ENCODE results near the gene SLC2A5.
"Not testable (repeated sequence)": the region's sequence is repeated elsewhere in the genome, so short reads cannot be mapped to it uniquely, and the experiment has no call there.

Gene SLC2A5

DNA sequence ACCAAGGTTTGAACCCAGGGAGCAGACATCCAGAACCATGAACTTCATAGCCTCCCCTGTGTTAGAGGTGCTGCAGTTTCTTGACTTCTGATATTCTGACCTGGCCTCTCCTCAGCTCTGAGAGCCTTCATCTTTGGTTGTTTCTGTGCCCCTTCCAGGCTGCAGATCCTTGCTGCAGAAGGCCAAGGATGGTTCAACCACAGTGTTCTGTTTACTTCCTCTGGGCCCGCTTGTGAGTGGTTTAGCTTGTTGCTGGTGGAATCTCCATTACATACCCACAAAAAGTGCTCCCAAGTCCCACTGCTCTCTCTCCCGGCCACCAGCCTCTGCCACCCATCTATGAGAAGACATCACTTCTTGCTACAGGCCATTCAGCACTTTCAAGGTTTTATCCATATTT lies 34.2 kb downstream of the SLC2A5 start:
- no peak for DNase-seq (ENCODE audit: low read depth)

DNA sequence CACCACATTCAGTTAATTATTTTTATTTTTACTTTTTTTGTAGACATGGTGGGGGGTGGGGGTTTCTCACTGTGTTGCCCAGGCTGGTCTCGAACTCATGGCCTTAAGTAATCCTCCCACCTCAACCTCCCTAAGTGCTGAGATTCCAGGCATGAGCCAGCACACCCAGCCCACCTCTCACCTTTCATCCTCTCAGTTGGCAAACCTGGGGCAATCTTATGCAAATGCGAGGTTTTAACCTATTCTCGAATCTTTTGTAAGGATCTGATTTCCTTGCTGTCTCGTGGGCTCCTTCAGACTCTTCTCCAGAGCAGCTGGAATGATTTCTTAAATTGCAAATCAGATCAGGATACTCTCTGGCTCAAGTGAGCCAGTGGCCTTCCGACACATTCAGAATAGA lies 36.1 kb downstream of the SLC2A5 start:
- DNase-seq (ENCODE audit: low read depth): no peak

DNA sequence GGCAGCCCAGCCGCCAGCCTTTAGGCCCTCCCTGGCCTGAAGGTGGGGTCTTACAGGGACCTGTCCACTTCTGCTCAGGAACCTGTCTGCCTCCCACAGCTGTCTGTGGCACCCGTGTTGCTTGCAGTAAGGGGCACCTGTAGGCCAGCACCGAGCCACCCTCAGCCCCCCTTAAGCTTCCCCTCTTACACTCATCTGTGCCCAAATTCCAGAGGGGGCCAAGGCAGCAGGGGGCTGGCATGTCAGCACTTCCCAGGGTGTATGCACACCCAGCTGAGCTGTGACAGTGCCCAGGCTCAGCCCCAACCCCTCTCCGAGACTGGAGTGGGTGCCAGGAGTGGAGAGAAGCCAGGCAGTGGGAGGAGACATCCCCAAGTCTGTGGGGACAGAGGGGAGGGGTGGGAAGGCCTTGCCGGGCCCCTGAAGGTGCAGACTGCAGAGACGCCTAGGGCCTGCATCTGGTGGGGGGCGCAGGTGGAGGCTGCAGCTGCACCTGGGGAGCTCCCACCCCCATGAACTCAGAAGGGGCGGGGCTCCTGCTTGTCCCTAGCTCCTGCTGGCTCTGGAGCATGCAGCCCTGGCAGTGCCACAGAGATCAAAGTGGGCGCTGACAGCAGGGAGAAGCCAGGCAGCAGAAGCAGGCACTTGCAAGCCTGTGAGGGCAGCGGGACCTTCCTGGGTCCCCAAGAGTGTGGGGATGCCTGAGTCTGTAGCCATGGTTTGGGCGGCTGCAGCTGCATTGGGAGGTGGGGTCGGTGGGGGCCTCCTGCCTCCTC lies 37.8 kb downstream of the SLC2A5 start:
- DNase-seq (ENCODE audit: low read depth): no peak

DNA sequence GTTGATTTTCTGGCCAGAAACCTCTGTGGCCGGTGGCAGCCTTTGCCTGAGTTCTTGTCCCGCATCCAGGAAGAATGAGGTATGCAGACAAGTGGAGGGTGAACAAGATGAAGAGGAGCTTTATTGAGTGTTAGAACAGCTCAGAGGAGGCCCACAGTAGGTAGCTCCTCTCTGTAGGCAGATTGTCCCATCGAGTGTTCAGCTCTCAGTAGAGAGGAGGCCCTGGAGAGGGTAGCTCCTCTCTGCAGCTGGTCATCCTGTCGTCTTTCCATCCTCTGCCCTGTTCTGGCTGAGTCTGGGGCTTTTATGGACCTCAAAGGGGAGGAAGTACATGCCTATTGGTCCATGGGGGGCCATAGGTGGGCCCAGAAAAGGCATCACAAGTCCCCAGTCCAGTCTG lies 38.4 kb downstream of the SLC2A5 start:
- not testable (repeated sequence) for DNase-seq (ENCODE audit: low read depth)

DNA sequence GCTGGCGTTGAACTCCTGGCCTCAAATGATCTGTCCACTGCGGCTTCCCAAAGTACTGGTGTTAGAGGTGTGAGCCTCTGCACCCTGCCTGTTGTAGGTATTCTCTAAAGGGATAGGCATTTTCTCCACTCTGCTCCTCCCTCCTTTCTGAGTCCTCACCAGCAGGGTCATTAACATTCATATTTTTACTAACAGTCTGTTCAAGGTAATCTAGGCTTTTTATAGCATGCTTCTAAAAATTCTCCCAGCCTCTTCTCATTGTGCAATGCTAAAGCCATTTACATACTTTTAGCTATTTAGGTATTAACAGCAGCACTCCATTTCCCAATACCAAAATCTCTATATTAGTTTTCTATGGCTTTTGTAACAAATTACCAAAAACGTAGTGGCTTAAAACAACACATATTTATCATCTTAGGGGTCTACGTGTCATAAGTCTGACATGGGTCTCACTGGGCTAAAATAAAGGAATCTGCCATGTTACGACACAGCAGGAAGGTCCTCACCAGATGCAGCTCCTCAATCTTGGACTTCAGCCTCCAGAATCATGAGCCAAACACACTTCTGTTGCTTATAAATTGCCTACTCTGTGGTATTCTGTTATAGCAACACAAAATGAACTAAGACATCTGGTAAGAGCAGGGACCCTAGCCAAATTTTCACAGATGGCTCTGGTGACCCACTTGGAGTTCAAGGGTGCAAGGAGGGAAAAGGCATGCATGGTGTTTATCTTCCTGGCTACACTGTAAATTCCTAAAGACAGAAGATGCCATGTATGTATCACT lies 40.3 kb downstream of the SLC2A5 start:
- no peak for DNase-seq (ENCODE audit: low read depth)

DNA sequence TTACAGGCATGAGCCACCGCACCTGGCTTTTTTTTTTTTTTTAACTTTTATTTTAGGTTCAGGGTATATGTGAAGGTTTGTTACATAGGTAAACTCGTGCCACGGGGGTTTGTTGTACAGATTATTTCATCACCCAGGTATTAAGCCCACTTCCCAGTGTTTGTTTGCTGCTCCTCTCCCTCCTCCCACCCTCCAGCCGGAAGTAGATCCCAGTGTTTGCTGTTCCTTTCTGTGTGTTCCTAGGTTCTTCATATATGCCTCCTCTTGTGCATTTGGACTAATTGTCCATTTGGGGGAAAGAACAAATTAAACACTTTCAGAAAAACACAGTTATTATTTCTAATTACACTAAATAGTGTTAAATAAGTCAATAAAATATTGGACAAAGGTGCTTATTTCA lies 42.1 kb downstream of the SLC2A5 start:
- DNase-seq (ENCODE audit: low read depth): no peak

DNA sequence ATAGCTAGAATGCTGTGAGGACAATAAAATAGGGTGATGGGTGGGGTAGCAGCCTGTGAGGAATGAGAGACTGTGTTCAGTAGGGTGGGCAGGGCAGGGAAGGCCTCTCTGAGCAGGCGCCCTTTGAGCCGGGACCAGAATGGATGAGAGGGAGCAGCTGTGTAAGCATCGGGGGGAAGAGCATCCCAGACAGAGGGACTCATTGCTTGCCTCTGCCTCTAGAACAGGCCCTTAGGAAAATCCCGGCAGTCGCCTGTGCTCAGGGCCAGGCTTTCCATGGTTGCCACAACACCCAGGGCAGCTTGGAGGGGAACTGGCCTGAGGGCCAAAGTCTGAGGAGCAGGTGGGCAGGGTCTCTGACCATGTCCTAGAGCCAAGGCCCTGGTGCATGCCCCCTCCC lies 44.0 kb downstream of the SLC2A5 start:
- no peak for DNase-seq (ENCODE audit: low read depth)

DNA sequence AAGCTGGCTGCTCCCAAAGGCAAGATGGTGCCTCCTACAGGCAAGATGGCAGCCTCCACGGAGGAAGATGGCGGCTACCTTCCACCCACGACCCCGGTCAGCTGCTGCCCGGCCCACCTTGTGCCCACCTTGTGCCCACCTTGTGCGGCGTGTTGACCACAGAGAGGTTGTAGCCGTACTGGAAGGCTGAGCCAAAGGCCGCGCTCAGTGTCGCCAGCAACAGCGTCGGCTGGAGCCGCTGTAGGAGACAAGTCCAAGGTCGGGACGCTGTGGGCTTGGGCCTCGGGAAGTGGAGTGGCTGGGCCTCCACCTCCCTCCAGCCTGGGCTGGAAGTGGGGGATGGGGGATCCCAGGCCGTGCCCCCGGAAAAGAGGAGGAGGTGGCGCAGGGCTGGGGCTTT lies 44.6 kb downstream of the SLC2A5 start:
- no peak for DNase-seq (ENCODE audit: low read depth)

DNA sequence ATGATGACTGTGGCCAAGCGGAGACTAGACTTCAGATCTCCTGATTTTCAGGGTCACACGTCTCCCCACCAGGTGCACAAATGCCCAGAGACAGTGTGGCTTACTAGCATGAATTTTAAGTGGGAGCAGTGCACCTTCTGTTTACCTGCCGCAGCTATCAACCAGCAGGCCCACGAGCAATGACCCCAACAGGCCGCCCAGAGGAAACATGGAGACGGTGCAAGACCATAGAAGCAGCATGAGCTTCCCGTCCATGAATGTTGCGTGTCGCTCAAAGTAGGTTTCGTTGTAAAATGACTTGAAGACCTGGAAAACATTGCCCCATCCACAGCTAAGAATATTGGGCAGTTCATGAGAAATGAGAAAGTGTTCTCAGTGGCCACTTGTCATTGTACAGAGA lies 46.7 kb downstream of the SLC2A5 start:
- DNase-seq (ENCODE audit: low read depth): no peak

DNA sequence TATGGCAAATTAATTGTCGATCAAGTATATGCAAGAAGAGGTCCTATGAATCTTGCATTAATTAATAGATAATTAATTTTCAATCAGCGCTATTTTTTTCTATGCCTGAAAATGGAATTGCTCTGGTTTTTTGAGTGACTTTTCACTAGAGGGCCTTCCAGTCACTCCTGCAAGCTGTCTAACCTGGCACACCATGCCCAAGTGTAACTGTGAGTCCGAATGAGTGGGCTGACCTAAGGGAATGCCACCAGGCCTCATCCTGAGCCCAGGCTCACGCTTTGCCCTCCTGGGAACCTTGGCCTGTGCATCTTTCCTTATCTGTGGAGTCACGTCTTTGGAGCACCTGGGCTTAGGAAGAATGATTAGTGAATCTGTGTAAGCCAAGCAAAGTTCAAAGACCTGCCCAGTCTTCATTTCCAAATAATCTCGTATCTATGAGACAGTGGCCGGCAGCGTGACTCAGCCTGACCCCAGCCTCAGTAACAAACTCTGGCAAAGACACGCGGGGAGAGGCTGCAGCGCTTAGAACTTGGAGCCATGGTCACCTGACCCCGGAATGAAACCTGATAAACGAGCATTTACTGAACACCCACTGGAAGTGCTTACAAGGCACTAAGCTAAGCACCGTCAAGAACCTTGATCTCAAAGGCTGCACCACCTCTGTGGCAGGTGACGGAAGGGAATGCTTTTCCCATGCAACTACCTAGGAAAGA lies 47.3 kb downstream of the SLC2A5 start:
- DNase-seq (ENCODE audit: low read depth): not testable (repeated sequence)

DNA sequence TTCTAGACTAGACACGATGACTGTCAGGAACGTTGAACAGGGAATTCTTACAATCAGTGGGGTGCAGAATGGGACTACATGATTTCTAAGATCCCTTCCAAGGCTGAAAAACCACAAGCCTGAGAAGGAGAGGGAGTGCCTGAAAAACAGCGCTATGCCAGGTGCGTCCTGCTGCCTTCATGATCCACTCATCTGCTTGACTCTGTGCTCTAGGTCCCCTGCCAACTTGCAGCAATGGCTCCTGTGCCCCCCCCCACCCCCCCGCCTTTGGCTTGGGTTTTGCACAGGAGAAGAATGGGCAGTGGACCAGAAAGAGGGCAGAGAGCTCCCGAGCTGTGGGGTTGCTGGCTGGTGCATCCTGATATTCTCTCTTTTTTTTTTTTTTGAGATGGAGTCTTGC lies 49.1 kb downstream of the SLC2A5 start:
- DNase-seq (ENCODE audit: low read depth): no peak

DNA sequence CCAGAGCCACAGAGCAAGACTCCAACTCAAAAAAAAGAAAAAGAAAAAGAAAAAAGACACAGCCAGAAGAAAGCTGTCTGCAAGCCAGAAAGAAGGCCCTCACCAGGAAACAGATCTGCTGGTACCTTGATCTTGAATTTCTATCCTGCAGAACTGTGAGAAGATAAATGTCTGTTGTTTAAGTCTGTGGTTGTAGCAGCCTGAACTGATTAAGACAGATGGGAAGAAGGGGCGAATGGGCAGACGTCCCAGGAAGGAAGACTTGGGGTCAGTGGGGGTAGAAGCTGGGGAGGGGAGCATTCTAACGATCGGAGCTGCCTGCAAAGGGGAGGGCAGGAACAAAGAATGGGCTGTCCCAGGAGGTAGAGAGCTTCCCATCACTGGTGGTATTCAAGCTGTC lies 49.5 kb downstream of the SLC2A5 start:
- DNase-seq (ENCODE audit: low read depth): no peak

DNA sequence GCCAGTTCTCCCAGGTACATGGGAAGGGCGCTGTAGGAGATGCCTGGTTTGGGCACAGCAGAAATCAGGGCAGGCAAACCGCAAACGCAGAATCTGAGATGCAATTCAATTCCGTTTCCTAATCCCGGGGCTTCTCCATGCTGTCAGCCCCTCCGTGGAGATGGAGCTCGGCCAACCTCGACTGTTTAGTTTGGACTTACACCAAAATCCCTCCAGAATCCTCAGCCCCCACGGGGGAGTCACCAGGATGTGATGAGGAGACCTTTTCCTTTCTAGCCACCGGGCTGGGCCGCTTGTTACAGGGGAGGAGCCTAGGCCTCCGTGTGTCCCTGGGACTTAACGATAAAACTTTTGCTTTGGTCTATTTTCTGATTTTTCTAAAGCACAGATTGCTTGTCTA lies 51.1 kb downstream of the SLC2A5 start:
- DNase-seq (ENCODE audit: low read depth): no peak

DNA sequence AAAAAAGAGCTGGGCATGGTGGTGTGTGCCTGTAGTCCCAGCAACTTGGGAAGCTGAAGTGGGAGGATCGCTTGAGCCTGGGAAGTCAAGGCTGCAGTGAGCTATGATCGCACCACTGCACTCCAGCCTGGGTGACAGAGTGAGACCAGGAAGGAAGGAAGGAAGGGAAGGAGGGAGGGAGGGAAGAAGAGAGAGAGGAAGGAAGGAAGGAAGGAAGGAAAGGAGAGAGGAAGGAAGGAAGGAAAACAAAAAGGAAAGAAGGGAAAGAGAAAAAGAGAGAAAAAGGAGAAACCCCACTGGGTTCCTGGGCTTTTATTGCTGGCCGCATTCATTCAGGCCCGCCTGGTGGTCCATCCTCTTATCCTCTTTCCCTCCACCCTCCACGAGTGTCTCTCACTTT lies 53.0 kb downstream of the SLC2A5 start:
- DNase-seq (ENCODE audit: low read depth): no peak

DNA sequence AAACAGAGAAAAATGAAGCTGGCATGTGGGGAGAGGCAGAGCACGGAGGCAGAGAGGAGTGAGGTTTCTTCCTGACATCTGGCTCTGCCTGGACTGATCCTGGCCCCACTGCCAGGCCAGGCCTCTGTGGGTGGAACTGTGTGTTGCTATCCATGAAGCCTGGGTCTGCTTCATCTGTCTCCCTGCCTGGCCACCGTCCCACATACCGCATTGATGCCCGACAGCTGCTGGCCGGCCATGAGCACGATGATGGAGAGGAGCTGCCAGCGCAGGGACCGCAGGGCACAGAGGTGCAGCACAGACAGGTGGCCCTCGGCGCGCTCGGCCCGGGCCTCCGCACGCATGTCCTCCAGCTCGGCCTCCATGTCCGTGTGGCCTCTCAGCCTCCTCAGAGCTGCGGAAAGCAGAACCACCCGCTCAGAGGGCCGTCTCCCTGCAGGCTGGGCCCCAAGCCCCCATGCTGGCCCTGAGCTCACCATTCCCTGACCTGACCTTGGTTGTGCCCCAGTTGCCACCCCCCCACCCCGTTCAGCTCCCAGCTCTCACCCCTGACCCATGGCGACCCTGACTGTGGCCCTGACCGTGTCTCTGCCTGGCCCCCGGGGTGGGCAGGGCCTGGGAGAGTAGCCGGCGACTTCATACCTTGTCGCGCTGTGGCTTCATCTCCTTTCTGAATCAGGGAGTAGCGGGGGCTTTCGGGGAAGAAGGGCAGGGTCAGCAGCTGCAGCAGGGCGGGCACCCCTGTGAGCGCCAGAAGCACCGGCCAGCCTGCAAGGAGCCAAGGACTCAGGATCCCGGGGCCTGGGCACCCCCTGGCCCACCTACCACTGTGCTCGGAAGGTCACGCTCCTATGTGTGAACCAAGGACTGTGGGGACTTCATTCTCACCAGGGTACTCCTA lies 54.7 kb downstream of the SLC2A5 start:
- DNase-seq (ENCODE audit: low read depth): no peak

DNA sequence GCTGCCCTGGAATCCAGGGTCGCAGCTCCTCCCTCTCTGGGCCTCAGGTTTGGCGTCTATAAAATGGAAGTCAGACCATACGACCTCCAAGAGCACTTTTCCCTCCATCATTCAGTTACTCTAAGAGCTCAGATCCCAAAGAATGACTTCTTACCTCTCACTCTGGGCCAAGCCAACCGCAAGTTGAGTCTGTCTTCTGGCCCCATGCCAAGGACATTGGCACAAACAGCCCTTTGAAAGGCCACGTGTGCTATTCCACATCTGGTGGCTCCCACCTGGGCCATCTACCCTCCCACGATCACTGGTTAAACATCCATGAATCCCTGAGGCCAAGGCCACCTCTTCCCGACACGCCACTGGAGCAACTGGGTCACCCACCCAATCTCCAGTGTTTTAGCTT lies 55.6 kb downstream of the SLC2A5 start:
- no peak for DNase-seq (ENCODE audit: low read depth)

DNA sequence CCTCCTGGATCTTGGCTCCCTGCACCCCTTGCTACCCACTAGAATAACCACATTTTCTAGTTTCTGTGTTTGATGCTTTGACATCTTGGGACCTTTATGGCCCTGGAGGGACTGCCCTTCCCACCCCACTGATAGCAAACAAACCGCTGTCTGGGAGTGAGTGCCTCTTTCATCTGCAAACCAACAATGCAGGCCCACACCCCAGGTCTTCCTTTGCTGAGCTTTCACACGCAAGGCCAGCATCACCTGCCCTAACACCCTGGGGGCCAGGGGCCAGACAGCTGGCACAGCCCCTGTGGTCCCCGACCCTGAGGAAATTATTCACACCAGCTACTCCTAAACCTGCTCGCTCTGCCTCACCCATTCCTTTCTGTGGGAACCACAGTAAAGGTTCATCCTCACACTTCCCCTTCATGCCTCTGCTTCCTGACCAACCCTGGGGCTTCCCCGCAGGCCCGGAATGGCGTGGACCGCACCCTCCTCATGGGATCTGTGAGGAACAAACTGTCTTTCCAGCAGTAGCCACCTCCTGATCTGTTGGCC lies 58.6 kb downstream of the SLC2A5 start:
- no peak for DNase-seq (ENCODE audit: low read depth)

DNA sequence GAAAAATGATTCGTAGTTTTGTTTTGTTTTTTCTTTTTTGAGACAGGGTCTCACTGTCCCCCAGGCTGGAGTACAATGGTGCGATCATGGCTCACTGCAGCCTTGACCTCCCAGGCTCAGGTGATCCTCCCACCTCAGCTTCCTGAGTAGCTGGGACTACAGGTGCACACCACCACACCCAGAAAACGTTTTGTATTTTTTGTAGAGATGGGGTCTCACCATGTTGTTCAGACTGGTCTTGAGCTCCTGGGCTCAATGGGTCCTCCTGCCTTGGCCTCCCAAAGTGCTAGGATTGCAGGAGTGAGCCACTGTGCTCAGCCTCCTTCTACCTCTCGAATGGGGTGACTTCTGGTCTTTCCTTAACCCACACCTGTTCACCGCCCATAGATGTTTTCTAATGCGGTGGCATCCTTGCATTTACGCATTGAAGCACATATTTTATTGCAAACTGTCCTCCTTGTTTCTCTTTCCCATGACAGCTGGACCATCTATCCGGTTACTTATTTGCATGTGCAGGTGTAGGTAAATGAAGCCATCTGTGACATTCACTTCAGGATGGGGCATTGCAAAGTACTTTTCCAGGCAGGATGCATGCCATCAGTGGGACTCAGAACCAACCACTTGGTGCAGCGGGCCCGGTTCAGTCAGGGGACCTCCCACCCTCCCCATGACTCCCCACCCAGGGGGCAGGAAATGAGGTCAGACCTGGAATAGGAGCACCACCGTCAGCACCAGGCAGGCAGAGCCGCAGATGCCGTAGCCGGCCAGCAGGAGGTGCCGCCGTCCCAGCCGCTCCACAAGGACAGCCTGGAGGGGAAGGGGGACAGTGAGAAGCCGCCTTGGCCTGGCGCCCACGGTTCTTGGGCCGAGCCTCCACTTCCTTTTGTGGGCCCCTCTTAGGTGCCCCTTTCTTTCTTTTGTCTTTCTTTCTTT lies 59.7 kb downstream of the SLC2A5 start:
- no peak for DNase-seq (ENCODE audit: low read depth)

DNA sequence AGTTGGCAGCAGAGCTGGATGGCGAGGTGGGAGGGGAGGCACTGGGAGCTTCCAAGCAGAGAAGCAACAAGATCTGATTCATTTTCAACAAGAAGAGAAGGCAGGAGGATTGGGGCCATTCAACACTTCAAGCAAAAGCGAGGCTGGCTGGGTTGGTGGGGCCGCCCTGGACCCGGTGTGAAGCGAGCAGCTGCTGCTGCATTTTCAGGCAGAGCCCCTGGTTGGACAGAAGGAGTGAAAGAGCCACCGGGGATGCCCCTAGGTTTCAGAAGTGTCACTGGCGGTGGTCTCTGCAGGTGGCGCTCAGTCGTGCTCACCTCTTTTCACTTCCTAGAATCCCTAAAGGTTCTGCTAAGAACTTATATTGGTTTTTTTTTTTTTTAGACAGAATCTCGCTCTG lies 61.2 kb downstream of the SLC2A5 start:
- DNase-seq (ENCODE audit: low read depth): no peak

DNA sequence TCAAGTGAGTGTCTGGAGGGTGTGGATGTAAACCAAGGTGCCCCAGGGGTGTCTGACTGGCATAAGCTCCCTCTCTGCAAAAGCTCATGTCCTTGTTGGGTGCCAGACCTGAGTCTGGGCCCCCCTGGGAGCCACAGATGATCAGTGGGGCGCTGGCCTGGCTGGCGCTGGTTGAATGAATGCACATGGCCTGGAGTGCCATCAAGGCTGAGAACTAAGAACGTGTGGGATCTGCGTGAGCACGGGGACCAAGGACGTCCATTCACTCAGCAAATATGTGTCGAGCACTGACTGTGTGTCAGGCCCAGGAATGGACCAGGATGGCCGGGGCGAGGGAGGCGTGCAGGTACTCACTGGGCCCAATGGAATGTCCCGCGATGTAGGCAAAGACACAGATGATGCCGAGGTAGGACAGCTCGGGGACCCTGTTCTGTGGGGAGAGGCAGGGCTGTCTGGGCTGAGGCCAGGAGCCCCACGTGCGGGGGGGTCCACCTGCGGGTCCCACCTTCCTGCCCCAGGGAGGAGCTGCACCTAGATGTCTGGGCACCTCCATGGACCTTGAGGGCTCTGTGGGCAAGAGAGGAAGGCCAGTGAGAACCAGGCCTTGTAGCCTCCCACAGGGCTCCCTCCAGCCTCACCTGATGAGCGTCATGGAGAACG lies 62.3 kb downstream of the SLC2A5 start:
- no peak for DNase-seq (ENCODE audit: low read depth)

All from stimulated activated CD8-positive, alpha-beta memory T cell treated with anti-CD3 and anti-CD28 coated beads, Interleukin-7, amount 100 ng/mL, for 24 hours (primary cell).